ENCODE data around the gene ADCY7. TPM values are rescaled to one million over a fixed set of nuclear protein-coding genes. Genes with fewer than 3 reads are reported as not detected.

The ADCY7 gene
- total and polyA plus RNA-seq, 9 of the 15 experiments (the other 6 are each of a cell fraction or from before 2014, with no cell fraction given), result 2.3 to 108 (median 28.6) TPM

- H3K36me3 ChIP-seq (ENCODE audit: control insufficient read depth, insufficient read depth, low read length), result peaks cover 96% of the 10 kb centered on the region
- in situ Hi-C loops (cut with MboI) (no loop called here), intact Hi-C loops (cut with micrococcal nuclease) (loop anchor here (5.0 kb wide), 1 partner anchor 77 kb away; no protein-coding TSS in a partner anchor)
- 91% methylated on average over 6 of the region's 6 CpGs for WGBS (ENCODE audit: insufficient coverage, low coverage, missing lambda C conversion rate)
- H2AFZ ChIP-seq (ENCODE audit: low read depth, low read length), result no peak overlapping the region
- BruUV-seq (replicated peaks), result no TSS peak
- no peaks in the 10 kb centered on the region for H3K79me2 ChIP-seq (ENCODE audit: control insufficient read depth, insufficient read depth, low read length)
- H3K4me2 ChIP-seq (ENCODE audit: insufficient read depth, low read length), result no peak overlapping the region
- 0 out of 2 replicates have a peak, but pooled peaks cover 6% of the 10 kb centered on the region for H4K20me1 ChIP-seq (replicated peaks; ENCODE audit: control insufficient read depth, insufficient read depth, low read length)
- peak; percentile 40; the same call in 1 of the 2 replicates for TF ChIP-seq SUPT5H (IDR thresholded peaks at IDR 0.05)
- TF ChIP-seq THRAP3 (IDR thresholded peaks at IDR 0.05; ENCODE audit: borderline replicate concordance), result no peak
- FAIRE-seq (no peak), DNase-seq (ENCODE audit: extremely low read depth in 1 of 4, low spot score in 3 of 4) (no peak), ATAC-seq (no peak; the same call in 2 of the 3 replicates)
- ChIA-PET CTCF (ENCODE audit: low intra/inter-chr PET ratio) (interaction anchor here (0.6 kb wide), 1 partner anchor 71 kb away, joined by 6 read pairs; no protein-coding TSS in a partner anchor), POLR2A (interaction anchor here (1.1 kb wide), 1 partner anchor 53 kb away, joined by 3 read pairs; no protein-coding TSS in a partner anchor)
- no peaks in the 10 kb centered on the region for H3K9me3 ChIP-seq (replicated peaks; ENCODE audit: control insufficient read depth, insufficient read depth, low read depth, low read length)
- H3K4me3 ChIP-seq, result no peak overlapping the region
- no peaks in the 10 kb centered on the region for H3K9me1 ChIP-seq (ENCODE audit: control insufficient read depth, insufficient read depth, low read length)
- peaks cover 0 to 15% of the 10 kb centered on the region in 2 experiments; a peak in 2 of 5 replicates for H3K4me1 ChIP-seq (replicated peaks in 1 of 2; ENCODE audit: control insufficient read depth in 2 of 2, insufficient read depth in 2 of 2, low read length in 2 of 2)
- no peaks in the 10 kb centered on the region for H3K27me3 ChIP-seq (ENCODE audit: control insufficient read depth in 2 of 2, insufficient read depth in 2 of 2, low read length in 2 of 2)
- no peak overlapping the region for H3K27ac ChIP-seq (ENCODE audit: extremely low read depth, low read depth, low read length)
- no peak overlapping the region for H3K9ac ChIP-seq (ENCODE audit: insufficient read depth in 1 of 2, low read depth in 2 of 2, low read length in 2 of 2)
These were observed 58.0 kb downstream of the ADCY7 start for GRCh38 chr16:50324345-50324744.

GRCh38 chr16:50326264-50326663, 59.9 kb downstream of the ADCY7 start:
- no peaks in the 10 kb centered on the region for H3K9me3 ChIP-seq (replicated peaks; ENCODE audit: control insufficient read depth, insufficient read depth, low read depth, low read length)
- H3K79me2 ChIP-seq (ENCODE audit: control insufficient read depth, insufficient read depth, low read length), result no peaks in the 10 kb centered on the region
- WGBS (ENCODE audit: insufficient coverage, low coverage, missing lambda C conversion rate), result 92% methylated on average over 5 of the region's 5 CpGs
- FAIRE-seq, result no peak
- no peak for DNase-seq (ENCODE audit: extremely low read depth in 1 of 4, low spot score in 3 of 4)
- no peak overlapping the region for H3K27ac ChIP-seq (ENCODE audit: extremely low read depth, low read depth, low read length)
- no peak overlapping the region for H3K9ac ChIP-seq (ENCODE audit: insufficient read depth in 1 of 2, low read depth in 2 of 2, low read length in 2 of 2)
- no TSS peak for BruUV-seq (replicated peaks)
- intact Hi-C loops (cut with micrococcal nuclease) (loop anchor here (2.0 kb wide), 1 partner anchor 29 kb away; no protein-coding TSS in a partner anchor), in situ Hi-C loops (cut with MboI) (no loop called here)
- H3K27me3 ChIP-seq (ENCODE audit: control insufficient read depth in 2 of 2, insufficient read depth in 2 of 2, low read length in 2 of 2), result no peaks in the 10 kb centered on the region
- H4K20me1 ChIP-seq (replicated peaks; ENCODE audit: control insufficient read depth, insufficient read depth, low read length), result 0 out of 2 replicates have a peak, but pooled peaks cover 6% of the 10 kb centered on the region
- no peaks in the 10 kb centered on the region for H3K9me1 ChIP-seq (ENCODE audit: control insufficient read depth, insufficient read depth, low read length)
- H3K4me3 ChIP-seq, result no peak overlapping the region
- H3K4me2 ChIP-seq (ENCODE audit: insufficient read depth, low read length), result no peak overlapping the region
- ChIA-PET POLR2A (interaction anchor here (1.4 to 3.0 kb wide), 2 partner anchors 13 to 40 kb away, joined by 5 to 10 read pairs; no protein-coding TSS in a partner anchor), CTCF (ENCODE audit: low intra/inter-chr PET ratio) (no interaction called here)
- peaks cover 95% of the 10 kb centered on the region for H3K36me3 ChIP-seq (ENCODE audit: control insufficient read depth, insufficient read depth, low read length)
- H3K4me1 ChIP-seq (replicated peaks in 1 of 2; ENCODE audit: control insufficient read depth in 2 of 2, insufficient read depth in 2 of 2, low read length in 2 of 2), result peaks cover 0 to 15% of the 10 kb centered on the region in 2 experiments; a peak in 2 of 5 replicates
- no peak for ATAC-seq
- H2AFZ ChIP-seq (ENCODE audit: low read depth, low read length), result no peak overlapping the region
- no peak for TF ChIP-seq AFF1 (IDR thresholded peaks at IDR 0.05; ENCODE audit: low read depth in 1 of 2, partially characterized antibody in 2 of 2)
- no peak for TF ChIP-seq PRPF4 (IDR thresholded peaks at IDR 0.05; ENCODE audit: insufficient read depth, low read depth, low read length, poor library complexity, severe bottlenecking)
- no peak for TF ChIP-seq RBM34 (IDR thresholded peaks at IDR 0.05; ENCODE audit: borderline replicate concordance, insufficient read depth, low read length)
- TF ChIP-seq ETS2 (tag; IDR thresholded peaks at IDR 0.05; ENCODE audit: borderline replicate concordance, poor library complexity, severe bottlenecking), result no peak
- TF ChIP-seq SLC30A9 (CRISPR knock-in tag; IDR thresholded peaks at IDR 0.05), result no peak
- no peak for TF ChIP-seq ZNF124 (CRISPR knock-in tag; IDR thresholded peaks at IDR 0.05)
- TF ChIP-seq MTA2 (IDR thresholded peaks at IDR 0.05; ENCODE audit: low read depth), result no peak
- TF ChIP-seq MLX (CRISPR knock-in tag; conservative IDR thresholded peaks at IDR 0.05), result no peak
